Loucy (cell line): ENCODE results near the gene REEP6.

Experiments used
- EZH2phosphoT487 ChIP-seq: fragments of 200-600 bp; IDR thresholded peaks from 2 replicates; pipeline ENCODE4 v1.6.1; 2018; ENCODE audit warnings: antibody characterized with exemption, mild to moderate bottlenecking, moderate library complexity, borderline replicate concordance
- TF ChIP-seq, protein P1 (sequence below): fragments of 200-600 bp; sonication (generic); conservative IDR thresholded peaks from 2 replicates; pipeline ENCODE4 v1.5.1; 2014; ENCODE audit warnings: mild to moderate bottlenecking, antibody characterized with exemption, low read length

DNA sequence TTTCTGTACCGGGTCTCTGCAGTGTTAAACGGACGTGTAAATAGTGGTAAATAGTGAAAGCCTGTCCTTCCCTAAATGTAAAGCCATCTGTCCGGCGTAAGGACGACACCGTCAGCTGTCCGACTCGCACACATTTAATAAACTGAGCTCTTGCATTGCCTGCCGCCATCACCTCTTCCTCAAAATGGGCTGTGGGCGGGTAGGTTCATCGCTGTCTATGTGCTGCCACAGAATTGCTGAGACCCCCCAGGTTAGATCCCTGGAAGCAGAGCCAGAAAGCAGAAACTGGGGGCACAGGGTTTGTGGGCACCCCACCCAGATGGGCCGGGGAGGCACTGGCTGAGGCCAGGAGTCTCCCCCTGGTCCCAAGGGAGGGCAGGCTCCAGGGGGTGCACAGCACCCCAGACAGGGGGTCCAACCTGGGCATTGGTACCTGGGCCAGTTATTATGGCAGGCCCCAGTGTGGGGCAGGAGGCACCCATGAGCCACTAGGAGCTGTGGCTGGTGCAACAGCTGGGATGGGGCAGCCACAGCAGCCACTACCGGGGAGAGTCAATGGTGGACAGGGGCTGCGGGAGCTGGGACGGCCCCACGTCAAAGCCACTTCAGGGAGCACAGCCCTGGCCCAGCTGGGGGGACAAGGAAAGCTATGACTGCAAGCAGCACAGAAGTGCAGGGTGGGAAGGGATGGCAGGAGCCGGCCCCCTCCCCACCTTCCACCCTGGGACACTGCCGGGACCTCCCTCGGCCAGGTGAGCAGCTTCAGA, 17.7 kb upstream of the REEP6 start:
- TF ChIP-seq, protein P1, sequence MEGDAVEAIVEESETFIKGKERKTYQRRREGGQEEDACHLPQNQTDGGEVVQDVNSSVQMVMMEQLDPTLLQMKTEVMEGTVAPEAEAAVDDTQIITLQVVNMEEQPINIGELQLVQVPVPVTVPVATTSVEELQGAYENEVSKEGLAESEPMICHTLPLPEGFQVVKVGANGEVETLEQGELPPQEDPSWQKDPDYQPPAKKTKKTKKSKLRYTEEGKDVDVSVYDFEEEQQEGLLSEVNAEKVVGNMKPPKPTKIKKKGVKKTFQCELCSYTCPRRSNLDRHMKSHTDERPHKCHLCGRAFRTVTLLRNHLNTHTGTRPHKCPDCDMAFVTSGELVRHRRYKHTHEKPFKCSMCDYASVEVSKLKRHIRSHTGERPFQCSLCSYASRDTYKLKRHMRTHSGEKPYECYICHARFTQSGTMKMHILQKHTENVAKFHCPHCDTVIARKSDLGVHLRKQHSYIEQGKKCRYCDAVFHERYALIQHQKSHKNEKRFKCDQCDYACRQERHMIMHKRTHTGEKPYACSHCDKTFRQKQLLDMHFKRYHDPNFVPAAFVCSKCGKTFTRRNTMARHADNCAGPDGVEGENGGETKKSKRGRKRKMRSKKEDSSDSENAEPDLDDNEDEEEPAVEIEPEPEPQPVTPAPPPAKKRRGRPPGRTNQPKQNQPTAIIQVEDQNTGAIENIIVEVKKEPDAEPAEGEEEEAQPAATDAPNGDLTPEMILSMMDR: no peak
- no peak for TF ChIP-seq EZH2phosphoT487
